HepG2 (cell line): ENCODE results near the gene STX1B. TPM values are rescaled to one million over a fixed set of nuclear protein-coding genes. Genes with fewer than 3 reads are reported as not detected.

Source experiments
- FOXO4 ChIP-seq: sonication (generic); formaldehyde crosslinking; conservative IDR thresholded peaks from 2 replicates; pipeline ENCODE4 v1.8.1; 2023; ENCODE audit warnings: missing genetic modification reagents
- KDM1A ChIP-seq: IDR thresholded peaks from 2 replicates; pipeline ENCODE4 v1.6.1; 2016; ENCODE audit warnings: missing compliant biosample characterization
- PRDM15 ChIP-seq: sonication (generic); formaldehyde crosslinking; IDR thresholded peaks from 2 replicates; pipeline ENCODE4 v1.4.0; 2020; ENCODE audit warnings: missing genetic modification reagents
- RBM22 ChIP-seq: fragments of 200-400 bp; formaldehyde crosslinking; optimal IDR thresholded peaks from 2 replicates; pipeline ENCODE3; 2017; ENCODE audit warnings: mild to moderate bottlenecking, low read length, moderate library complexity
- RFX5 ChIP-seq: IDR thresholded peaks from 2 replicates; pipeline ENCODE4 v1.6.1; 2011; ENCODE audit warnings: low read depth, low read length, improper control_type of control experiment
- TBX2 ChIP-seq: sonication (generic); formaldehyde crosslinking; IDR thresholded peaks from 2 replicates; pipeline ENCODE4 v1.5.0; 2020; ENCODE audit warnings: missing genetic modification reagents, mild to moderate bottlenecking, borderline replicate concordance
- ZFP36L1 ChIP-seq: sonication (generic); formaldehyde crosslinking; IDR thresholded peaks from 2 replicates; pipeline ENCODE4 v1.8.0; 2022; ENCODE audit warnings: mild to moderate bottlenecking, missing genetic modification reagents, moderate library complexity
- ZNF225 ChIP-seq: sonication (generic); formaldehyde crosslinking; IDR thresholded peaks from 2 replicates; pipeline ENCODE4 v1.4.0; 2020; ENCODE audit warnings: mild to moderate bottlenecking, missing genetic modification reagents
- ZNF318 ChIP-seq: sonication (generic); formaldehyde crosslinking; IDR thresholded peaks from 2 replicates; pipeline ENCODE4 v1.4.0; 2020; ENCODE audit warnings: mild to moderate bottlenecking, missing genetic modification reagents
- ZNF337 ChIP-seq: sonication (generic); formaldehyde crosslinking; IDR thresholded peaks from 2 replicates; pipeline ENCODE4 v1.5.1; 2020; ENCODE audit warnings: missing genetic modification reagents, low read depth, mild to moderate bottlenecking, borderline replicate concordance
- ZNF598 ChIP-seq: sonication (generic); formaldehyde crosslinking; IDR thresholded peaks from 2 replicates; pipeline ENCODE4 v1.5.1; 2020; ENCODE audit warnings: mild to moderate bottlenecking, missing genetic modification reagents, borderline replicate concordance
- ZNF629 ChIP-seq: sonication (generic); formaldehyde crosslinking; conservative IDR thresholded peaks from 2 replicates; pipeline ENCODE4 v1.5.0; 2020; ENCODE audit warnings: missing genetic modification reagents
- ZNF7 ChIP-seq: IDR thresholded peaks from 2 replicates; pipeline ENCODE4 v1.6.1; 2016; ENCODE audit warnings: missing biosample characterization, missing genetic modification reagents
- ZNF737 ChIP-seq: sonication (generic); formaldehyde crosslinking; IDR thresholded peaks from 2 replicates; pipeline ENCODE4 v1.5.0; 2020; ENCODE audit warnings: missing genetic modification reagents, mild to moderate bottlenecking, borderline replicate concordance
- polyA plus RNA-seq, 8 experiments: library from polyadenylated mRNA; depleted of rRNA in 3 of 8; stranded (reverse) in 7 of 8; unstranded in 1 of 8; fragments of >200 nt; fragmentation: Illumina TruSeq in 4 of 8; extraction: Trizol in 4 of 8; gene quantifications; 2 replicates each; pipeline versions ENCODE4 v1.2.1 to v1.2.3, GENCODE V29; 2011 to 2016; ENCODE audit warnings: low read depth in 4 of 8, missing spikeins in 1 of 8, mixed read lengths in 1 of 8; ENCODE audit not compliant: insufficient read depth in 1 of 8
- total RNA-seq, 5 experiments: library from RNA; depleted of rRNA; stranded (reverse); fragments of >200 nt; fragmentation: Illumina TruSeq; extraction: Trizol; gene quantifications; 2 replicates each; pipeline ENCODE4 v1.2.3, GENCODE V29; 2016; ENCODE audit warnings: low read depth in 1 of 5
- TF ChIP-seq, protein P1 (sequence below): sonication (generic); formaldehyde crosslinking; IDR thresholded peaks from 2 replicates; pipeline ENCODE4 v1.5.1; 2020; ENCODE audit warnings: mild to moderate bottlenecking, moderate library complexity, missing genetic modification reagents

The STX1B gene
- total and polyA plus RNA-seq, 2 of the 13 experiments (the other 11 are each of a cell fraction or from before 2014, with no cell fraction given): 2.1 to 3.0 TPM

DNA sequence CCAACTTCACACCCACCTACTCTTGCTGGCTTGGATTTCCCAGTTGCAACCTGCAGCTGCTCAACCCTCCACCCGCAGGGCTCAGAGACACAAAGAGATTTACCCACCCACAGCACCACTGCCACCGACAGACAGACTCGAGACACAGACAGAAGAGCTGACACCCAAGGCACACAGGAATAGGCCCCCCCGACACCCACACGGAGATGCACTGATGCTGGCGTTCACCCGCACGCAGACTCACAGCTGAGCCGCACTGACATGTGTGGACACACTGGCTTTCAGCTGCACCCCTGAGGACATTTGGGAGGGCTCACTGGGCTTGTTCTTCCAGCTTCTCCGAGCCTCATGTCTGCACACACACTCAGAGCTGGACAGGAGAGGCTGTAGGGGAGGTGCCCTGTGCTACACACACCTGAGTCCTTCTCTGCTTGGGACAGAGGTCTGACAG, 8.2 kb downstream of the STX1B start (continued):
- TF ChIP-seq RBM22 (no peak), ZNF337 (CRISPR knock-in tag) (no peak), KDM1A (CRISPR knock-in tag) (no peak), PRDM15 (no peak), ZNF7 (no peak), ZNF318 (CRISPR knock-in tag) (no peak), ZNF598 (CRISPR knock-in tag) (peak; percentile 78; the same call in 1 of the 2 replicates), ZFP36L1 (CRISPR knock-in tag) (no peak), TBX2 (CRISPR knock-in tag) (peak; percentile 3; the same call in 1 of the 2 replicates), FOXO4 (CRISPR knock-in tag) (no peak), ZNF225 (no peak; the same call in 1 of the 2 replicates), ZNF629 (CRISPR knock-in tag) (no peak), ZNF737 (CRISPR knock-in tag) (peak; percentile 75; the same call in 1 of the 2 replicates), RFX5 (no peak)
- TF ChIP-seq, protein P1, sequence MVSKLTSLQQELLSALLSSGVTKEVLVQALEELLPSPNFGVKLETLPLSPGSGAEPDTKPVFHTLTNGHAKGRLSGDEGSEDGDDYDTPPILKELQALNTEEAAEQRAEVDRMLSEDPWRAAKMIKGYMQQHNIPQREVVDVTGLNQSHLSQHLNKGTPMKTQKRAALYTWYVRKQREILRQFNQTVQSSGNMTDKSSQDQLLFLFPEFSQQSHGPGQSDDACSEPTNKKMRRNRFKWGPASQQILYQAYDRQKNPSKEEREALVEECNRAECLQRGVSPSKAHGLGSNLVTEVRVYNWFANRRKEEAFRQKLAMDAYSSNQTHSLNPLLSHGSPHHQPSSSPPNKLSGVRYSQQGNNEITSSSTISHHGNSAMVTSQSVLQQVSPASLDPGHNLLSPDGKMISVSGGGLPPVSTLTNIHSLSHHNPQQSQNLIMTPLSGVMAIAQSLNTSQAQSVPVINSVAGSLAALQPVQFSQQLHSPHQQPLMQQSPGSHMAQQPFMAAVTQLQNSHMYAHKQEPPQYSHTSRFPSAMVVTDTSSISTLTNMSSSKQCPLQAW (CRISPR knock-in tag): 0 out of 2 replicates have a peak, but pooled peaks have one; percentile 8
